ENCODE measurements around the gene TTF2. TPM values are rescaled to one million over a fixed set of nuclear protein-coding genes. Genes with fewer than 3 reads are reported as not detected.

The TTF2 gene
- total RNA-seq, 4 donors from 2014 or later, result 8.2 to 56.4 (median 17.0) TPM

DNA sequence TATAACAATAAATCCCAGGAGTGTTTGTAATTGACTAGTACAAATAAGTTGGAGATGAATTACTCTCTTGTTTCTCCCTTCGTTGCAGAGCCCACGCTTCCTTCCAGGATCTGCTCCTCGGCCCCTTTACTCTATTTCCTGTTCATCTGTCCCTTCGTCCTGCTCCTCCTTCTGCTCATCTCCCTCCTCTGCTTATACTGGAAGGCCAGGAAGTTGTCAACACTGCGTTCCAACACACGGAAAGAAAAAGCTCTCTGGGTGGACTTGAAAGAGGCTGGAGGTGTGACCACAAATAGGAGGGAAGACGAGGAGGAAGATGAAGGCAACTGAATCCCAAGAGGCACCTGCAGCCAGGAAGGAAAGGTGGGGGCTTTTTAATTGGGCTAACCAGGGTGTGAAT lies 26.4 kb upstream of the TTF2 start:
- H3K4me3 ChIP-seq, result no peak overlapping the region
- no peaks in the 10 kb centered on the region for H3K4me1 ChIP-seq
- DNase-seq, result no peak
- H3K36me3 ChIP-seq, result no peaks in the 10 kb centered on the region
- intact Hi-C loops (cut with DNase I; ENCODE audit: low total_unique reads), result no loop called here
- H3K9me3 ChIP-seq, result no peaks in the 10 kb centered on the region
- H3K27ac ChIP-seq, result no peak overlapping the region
- H3K27me3 ChIP-seq, result no peaks in the 10 kb centered on the region
- no peak for TF ChIP-seq POLR2A (IDR thresholded peaks at IDR 0.05)
- TF ChIP-seq, protein P1, sequence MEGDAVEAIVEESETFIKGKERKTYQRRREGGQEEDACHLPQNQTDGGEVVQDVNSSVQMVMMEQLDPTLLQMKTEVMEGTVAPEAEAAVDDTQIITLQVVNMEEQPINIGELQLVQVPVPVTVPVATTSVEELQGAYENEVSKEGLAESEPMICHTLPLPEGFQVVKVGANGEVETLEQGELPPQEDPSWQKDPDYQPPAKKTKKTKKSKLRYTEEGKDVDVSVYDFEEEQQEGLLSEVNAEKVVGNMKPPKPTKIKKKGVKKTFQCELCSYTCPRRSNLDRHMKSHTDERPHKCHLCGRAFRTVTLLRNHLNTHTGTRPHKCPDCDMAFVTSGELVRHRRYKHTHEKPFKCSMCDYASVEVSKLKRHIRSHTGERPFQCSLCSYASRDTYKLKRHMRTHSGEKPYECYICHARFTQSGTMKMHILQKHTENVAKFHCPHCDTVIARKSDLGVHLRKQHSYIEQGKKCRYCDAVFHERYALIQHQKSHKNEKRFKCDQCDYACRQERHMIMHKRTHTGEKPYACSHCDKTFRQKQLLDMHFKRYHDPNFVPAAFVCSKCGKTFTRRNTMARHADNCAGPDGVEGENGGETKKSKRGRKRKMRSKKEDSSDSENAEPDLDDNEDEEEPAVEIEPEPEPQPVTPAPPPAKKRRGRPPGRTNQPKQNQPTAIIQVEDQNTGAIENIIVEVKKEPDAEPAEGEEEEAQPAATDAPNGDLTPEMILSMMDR (IDR thresholded peaks at IDR 0.05), result no peak

DNA sequence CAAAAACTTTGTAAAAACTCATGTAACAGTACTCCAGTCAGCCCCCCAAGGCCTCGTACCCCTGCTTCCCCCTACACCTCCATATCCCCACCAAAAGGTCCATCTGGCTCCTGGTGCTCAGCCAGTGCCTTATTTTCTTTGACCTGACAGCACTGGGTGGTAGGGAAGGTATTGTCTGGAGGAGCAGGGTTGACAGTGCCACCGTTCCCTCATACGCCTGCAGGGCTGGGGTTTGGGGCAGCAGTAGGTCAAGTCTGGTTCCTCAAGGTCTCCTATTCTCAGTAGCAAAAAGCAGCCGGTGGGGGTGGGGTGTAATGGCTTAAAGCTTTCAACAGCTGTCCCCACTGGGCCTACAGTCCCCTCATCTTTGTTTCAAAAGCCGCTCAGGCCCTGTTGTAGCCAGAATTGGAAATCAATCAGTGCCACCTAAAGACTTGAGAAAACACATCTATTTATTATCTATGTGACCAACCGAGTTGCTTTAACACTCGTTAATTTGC lies 25.3 kb upstream of the TTF2 start:
- Histone ChIP-seq H3K9me3 (no peaks in the 10 kb centered on the region), H3K27me3 (no peaks in the 10 kb centered on the region), H3K27ac (no peak overlapping the region), H3K4me3 (no peak overlapping the region), H3K36me3 (no peaks in the 10 kb centered on the region), H3K4me1 (no peaks in the 10 kb centered on the region)
- TF ChIP-seq POLR2A (IDR thresholded peaks at IDR 0.05), result no peak
- TF ChIP-seq, protein P1 (IDR thresholded peaks at IDR 0.05), result no peak
- no peak for DNase-seq
- intact Hi-C loops (cut with DNase I; ENCODE audit: low total_unique reads), result no loop called here

DNA sequence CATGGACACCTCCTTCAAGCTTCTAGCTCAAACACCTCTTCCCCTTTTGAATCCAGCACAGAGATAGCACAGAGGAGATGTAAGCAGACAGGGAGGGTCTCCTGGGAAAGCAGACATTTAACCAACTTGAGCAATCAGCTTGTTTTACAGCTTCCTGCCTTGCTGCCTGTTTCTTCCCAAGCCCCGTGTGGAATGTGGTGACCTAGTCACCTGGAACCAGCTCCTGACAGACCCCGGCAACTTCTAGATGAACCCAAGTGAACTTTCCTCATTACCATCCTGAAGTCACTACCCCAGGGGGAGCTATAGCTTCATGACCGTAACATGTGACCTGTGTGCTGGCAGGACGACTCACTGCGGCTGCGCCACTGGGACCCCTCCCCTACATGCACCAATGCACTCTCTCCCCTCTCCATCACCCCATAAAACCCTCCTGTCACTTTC lies 24.1 kb upstream of the TTF2 start:
- DNase-seq, result no peak

DNA sequence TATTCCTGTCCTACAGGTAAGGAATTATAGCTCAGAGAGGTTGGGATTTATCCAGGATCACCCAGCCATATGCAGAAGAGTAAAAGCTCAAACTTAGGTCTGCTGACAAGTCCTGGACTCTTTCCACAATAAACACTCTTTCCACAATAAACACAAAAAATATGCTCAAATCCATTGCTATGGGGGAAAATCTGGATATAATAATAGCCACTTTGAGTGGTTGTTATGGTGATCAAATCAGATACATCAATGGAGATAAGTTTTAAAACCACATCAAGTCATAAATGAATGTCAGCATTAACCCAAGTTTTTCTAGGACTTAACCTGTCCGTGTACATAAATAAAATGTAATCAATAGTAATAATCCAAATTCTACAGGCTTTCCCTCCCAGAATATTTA lies 22.3 kb upstream of the TTF2 start:
- Histone ChIP-seq H3K4me1 (no peaks in the 10 kb centered on the region), H3K4me3 (no peak overlapping the region), H3K27ac (no peak overlapping the region), H3K27me3 (no peaks in the 10 kb centered on the region), H3K36me3 (no peaks in the 10 kb centered on the region), H3K9me3 (no peaks in the 10 kb centered on the region)
- intact Hi-C loops (cut with DNase I; ENCODE audit: low total_unique reads), result no loop called here
- no peak for DNase-seq
- TF ChIP-seq, protein P1 (IDR thresholded peaks at IDR 0.05), result no peak
- no peak for TF ChIP-seq POLR2A (IDR thresholded peaks at IDR 0.05)

More for the DNA sequence above, 24.1 kb upstream of the TTF2 start:
- no peaks in the 10 kb centered on the region for H3K36me3 ChIP-seq
- no peaks in the 10 kb centered on the region for H3K9me3 ChIP-seq
- intact Hi-C loops (cut with DNase I; ENCODE audit: low total_unique reads), result no loop called here
- TF ChIP-seq, protein P1 (IDR thresholded peaks at IDR 0.05), result no peak
- TF ChIP-seq POLR2A (IDR thresholded peaks at IDR 0.05), result no peak
- H3K27ac ChIP-seq, result no peak overlapping the region
- no peak overlapping the region for H3K4me3 ChIP-seq
- H3K4me1 ChIP-seq, result no peaks in the 10 kb centered on the region
- no peaks in the 10 kb centered on the region for H3K27me3 ChIP-seq

DNA sequence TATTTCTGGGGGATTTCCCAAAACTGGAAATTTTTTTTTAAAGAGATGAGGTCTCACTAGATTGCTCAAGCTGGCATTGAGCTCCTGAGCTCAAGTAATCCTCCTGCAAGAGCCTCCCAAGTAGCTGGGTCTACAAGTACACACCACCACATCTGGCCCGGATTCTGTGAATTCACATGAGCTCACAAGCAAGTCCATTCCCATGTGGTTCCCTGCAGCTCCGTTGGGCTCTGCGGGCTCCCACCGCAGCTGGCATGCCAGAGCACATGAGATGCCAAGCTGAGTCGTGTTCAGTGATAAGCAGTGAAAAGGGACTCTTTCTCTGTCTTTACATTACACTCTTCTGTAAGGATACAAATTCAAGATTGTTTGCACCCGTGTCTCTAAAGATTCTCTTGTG lies 21.9 kb upstream of the TTF2 start:
- no peaks in the 10 kb centered on the region for H3K36me3 ChIP-seq
- no peak for DNase-seq
- TF ChIP-seq, protein P1 (IDR thresholded peaks at IDR 0.05), result no peak
- intact Hi-C loops (cut with DNase I; ENCODE audit: low total_unique reads), result no loop called here
- no peak overlapping the region for H3K27ac ChIP-seq
- H3K4me3 ChIP-seq, result no peak overlapping the region
- no peaks in the 10 kb centered on the region for H3K27me3 ChIP-seq
- H3K9me3 ChIP-seq, result no peaks in the 10 kb centered on the region
- no peaks in the 10 kb centered on the region for H3K4me1 ChIP-seq

All from uterus (tissue), 4 donors.